ENCODE results near the gene LDLRAD2. TPM values are rescaled to one million over a fixed set of nuclear protein-coding genes. Genes with fewer than 3 reads are reported as not detected.

LDLRAD2 gene
- total and polyA plus RNA-seq, 10 of the 15 experiments (the other 5 are each of a cell fraction or from before 2014, with no cell fraction given) = 0.04 to 0.23 (median 0.11) TPM; not detected in 7

GRCh38 chr1:21843996-21844395 lies 31.9 kb downstream of the LDLRAD2 start:
- ChIA-PET RAD21 (ENCODE audit: unreplicated experiment) (no interaction called here), SMC1A (ENCODE audit: uncharacterized antibody, unreplicated experiment) (no interaction called here), CTCF (no interaction called here), POLR2A (no interaction called here)
- Histone ChIP-seq H3K4me3 (no peak overlapping the region), H3K27ac (ENCODE audit: control insufficient read depth, insufficient read depth) (no peak overlapping the region), H2AFZ (ENCODE audit: control insufficient read depth, low read depth, low read length) (no peak overlapping the region), H3K27me3 (replicated peaks in 1 of 2; ENCODE audit: control insufficient read depth in 2 of 2, insufficient read depth in 2 of 2, low read length in 1 of 2) (no peaks in the 10 kb centered on the region), H3K36me3 (ENCODE audit: control insufficient read depth in 2 of 2, insufficient read depth in 2 of 2, low read length in 1 of 2) (no peaks in the 10 kb centered on the region), H3K9ac (ENCODE audit: control insufficient read depth, insufficient read depth, low read length) (no peak overlapping the region), H3K79me2 (ENCODE audit: control insufficient read depth, insufficient read depth, low read length) (no peaks in the 10 kb centered on the region), H3K4me1 (ENCODE audit: control insufficient read depth, insufficient read depth, low read length) (no peaks in the 10 kb centered on the region), H3K9me3 (replicated peaks; ENCODE audit: control insufficient read depth, insufficient read depth, low read length) (no peaks in the 10 kb centered on the region), H3K4me2 (ENCODE audit: control insufficient read depth, insufficient read depth) (no peak overlapping the region), H4K20me1 (ENCODE audit: control insufficient read depth, insufficient read depth) (no peaks in the 10 kb centered on the region)
- intact Hi-C loops (cut with micrococcal nuclease; ENCODE audit: unreplicated experiment) (no loop called here), in situ Hi-C loops (cut with MboI) (no loop called here)
- DNase-seq (ENCODE audit: low read depth, low spot score) (no peak), ATAC-seq (no peak), FAIRE-seq (no peak)
- WGBS (ENCODE audit: insufficient coverage, insufficient replicate concordance, low lambda C conversion rate, missing lambda C conversion rate) = 72% methylated on average over 10 of the region's 11 CpGs
- peak; percentile 18 for TF ChIP-seq USF1 (IDR thresholded peaks at IDR 0.05; ENCODE audit: borderline replicate concordance, extremely low read length, insufficient read depth, low read depth, low read length)
- TF ChIP-seq CTCF (IDR thresholded peaks at IDR 0.05 in 2 of 3, conservative IDR thresholded peaks at IDR 0.05 in 1 of 3; ENCODE audit: control insufficient read depth in 2 of 3, extremely low read depth in 1 of 3, insufficient read depth in 1 of 3, low read depth in 3 of 3, low read length in 3 of 3) = no peak
- BruUV-seq (replicated peaks) = no TSS peak

Measured in GM12878 (cell line).